Activated CD4-positive, CD25-positive, alpha-beta regulatory T cell (primary cell): ENCODE data around the gene MRPL54.

Experiments
- DNase-seq, 4 experiments: peaks; one replicate each; lab custom pipeline; 2025; lab: John Stamatoyannopoulos, UW

MRPL54 gene

DNA sequence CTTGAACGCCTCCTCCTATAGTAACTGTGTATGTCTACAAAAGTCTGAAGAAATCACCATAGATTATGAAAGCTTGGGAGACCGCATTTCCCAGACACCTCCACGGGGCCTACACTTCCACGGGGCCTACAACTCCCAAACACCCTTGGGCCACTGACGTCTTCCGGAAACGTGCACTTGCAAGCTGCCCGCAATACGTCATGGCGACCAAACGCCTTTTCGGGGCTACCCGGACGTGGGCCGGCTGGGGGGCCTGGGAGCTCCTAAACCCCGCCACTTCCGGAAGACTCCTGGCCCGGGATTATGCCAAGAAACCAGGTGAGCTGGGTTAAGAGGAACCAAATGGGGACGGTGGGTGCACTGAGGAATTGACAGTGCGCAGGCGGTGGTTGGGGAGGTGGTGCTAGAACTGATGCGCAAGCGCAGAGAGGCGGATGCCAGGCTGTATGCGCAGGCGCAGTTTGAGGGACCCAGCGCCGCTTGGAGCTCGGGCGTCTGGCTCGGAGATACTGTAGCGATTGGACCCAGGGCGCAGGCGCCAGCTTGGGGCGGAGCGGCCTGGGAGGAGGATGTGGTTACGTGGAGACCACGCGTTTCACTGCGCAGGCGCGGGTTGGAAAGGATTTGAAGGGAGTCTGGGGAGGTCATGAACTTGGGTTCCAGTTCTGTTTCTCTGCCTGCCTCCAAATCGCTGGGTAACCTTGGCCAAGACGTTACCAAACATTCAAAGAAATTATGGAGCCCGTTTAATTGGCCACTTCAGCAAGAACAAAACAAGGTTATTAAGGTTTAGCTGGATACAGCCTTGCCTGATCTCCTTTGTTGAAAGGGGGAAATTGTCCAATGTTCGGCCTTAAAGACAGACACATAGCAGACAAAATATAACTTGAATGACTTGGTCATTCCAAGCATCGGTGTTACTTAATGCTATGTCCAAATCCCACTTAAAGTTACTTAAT, at the start of gene MRPL54:
MRPL54 (plus strand) TSS at position 182 of the 959 bp plus-strand sequence; CDS start at position 201, 19 bp downstream.
- peak; percentile 95 to 98 (median 97) for DNase-seq

DNA sequence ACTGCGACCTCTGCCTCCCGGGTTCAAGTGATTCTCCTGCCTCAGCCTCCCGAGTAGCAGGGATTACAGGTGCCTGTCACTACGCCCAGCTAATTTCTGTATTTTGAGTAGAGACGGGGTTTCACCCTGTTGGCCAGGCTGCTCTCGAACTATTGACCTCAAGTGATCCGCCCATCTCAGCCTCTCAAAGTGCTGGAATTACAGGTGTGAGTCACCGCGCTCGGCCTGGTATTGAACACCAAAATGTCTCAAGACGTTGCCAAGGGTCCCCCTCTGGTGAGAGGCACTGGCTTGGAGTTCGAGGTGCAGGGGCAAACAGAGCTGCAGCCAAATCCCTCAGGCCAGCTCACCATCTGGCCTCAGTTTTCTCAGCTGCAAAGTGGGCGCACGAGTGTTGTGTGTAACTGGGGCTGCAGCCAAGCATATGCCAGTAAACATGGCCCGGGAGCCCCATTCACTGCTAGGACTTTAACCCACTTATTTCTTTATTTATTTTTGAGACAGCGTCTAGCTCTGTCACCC, 46.3 kb upstream of the MRPL54 start:
- DNase-seq, result no peak

DNA sequence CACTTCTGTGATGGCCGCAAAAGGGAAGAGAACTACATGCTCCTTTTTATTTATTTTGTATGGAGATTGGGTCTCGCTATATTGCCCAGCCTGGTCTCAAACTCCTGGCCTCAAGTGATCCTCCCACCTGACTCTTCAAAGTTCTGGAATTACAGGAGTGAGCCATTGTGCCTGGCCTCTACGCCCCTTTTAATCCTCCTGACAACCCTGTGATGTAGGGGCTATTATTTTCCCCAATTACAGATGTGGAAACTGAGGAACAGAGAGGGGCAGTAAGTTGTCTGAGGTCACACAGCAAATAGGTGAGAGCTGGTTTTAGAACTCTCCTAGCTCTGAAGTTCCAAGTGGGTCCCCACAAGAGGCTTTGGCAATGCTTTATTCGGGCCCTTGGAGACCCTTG, 42.6 kb upstream of the MRPL54 start:
- DNase-seq, result no peak

DNA sequence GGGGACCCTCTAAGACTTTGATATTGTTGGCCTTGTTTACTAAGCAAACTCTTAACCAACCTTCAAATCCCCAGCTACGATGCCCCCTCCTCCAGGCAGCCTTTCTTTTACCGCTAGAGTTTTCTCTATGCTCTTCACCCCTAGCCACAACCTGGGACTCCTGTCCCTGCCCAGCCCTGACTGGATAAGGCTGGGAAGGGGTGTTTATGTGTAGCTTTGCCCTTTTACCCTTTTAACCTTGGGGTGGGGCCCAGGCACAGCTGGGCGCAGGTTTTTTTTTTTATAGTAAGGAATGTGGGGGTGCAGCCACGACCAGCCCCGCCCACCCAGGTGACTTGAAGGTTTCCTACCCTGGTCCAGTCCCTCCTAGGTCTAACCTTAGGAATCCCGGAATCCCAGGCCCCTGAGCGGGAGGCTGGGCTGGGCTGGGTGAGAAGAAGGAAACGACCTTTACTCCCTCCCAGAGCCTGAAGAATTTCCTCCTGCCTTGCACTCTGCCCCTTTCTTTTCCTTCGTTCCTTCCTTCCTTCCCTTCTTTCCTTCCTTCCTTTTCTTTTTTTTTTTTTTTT, 42.0 kb upstream of the MRPL54 start:
- DNase-seq, result no peak

DNA sequence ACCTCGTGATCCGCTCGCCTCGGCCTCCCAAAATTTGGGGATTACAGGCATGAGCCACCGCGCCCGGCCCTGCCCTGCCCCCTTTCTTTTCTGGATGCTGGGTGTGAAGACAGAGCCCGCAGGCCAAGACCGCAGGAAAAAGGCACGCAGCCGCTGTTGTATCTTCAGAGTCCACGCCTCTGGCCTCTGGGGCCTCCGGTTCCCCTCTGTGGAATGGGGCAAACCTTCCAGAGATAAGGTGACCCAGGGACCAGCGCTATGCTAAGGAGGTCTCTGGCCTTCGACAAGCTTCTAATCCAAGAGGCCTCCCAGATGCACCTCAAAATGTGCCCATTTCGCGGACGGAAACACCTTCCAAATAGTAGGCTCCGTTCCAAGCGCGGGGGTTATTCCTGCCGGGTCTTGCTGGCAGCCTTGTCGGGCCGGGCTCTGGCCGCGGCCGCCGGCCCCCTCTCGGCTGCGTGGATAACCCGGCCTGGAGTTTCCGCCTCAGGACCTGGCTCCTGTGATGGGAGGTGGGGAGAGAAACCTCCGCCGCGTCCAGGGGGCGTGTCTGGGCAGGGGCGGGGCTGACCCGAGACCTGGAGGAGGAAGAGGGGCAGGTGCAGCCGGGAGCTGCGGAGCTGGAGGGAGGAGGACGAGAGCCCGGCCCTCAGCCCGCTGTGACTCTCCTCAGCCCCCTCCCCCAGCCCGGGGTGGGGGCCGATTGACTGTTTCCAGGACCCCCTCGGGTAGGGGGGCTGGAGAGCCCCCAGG, 41.2 kb upstream of the MRPL54 start:
- DNase-seq, result peak; percentile 80 to 88 (median 84)

DNA sequence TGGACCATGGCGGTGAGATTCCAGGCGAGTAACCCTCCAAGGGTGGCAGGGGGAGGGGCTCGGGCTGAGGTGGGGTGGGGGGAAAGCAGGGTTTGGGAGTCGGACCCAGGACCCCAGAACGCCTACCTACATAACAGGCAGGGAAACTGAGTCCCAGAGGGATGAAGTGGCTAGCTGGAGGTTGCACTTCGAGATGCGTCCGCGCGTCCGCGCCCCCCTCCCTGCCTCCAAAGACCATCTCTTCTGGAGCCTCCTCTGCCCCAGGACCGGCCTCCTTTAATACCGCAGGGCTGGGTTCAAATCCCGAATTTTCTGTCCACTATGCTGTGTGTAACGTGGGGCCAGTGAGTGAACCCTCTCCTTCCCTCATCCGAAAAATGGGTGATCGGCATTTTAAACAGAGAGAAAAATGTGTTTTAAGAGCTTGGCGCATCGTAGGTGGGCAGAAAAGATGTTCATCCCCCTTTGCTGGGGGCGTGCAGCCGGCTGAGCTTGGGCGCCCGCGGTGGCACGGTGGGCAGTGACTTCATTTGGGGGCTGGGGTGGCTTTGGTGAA, 40.5 kb upstream of the MRPL54 start:
- DNase-seq, result no peak

DNA sequence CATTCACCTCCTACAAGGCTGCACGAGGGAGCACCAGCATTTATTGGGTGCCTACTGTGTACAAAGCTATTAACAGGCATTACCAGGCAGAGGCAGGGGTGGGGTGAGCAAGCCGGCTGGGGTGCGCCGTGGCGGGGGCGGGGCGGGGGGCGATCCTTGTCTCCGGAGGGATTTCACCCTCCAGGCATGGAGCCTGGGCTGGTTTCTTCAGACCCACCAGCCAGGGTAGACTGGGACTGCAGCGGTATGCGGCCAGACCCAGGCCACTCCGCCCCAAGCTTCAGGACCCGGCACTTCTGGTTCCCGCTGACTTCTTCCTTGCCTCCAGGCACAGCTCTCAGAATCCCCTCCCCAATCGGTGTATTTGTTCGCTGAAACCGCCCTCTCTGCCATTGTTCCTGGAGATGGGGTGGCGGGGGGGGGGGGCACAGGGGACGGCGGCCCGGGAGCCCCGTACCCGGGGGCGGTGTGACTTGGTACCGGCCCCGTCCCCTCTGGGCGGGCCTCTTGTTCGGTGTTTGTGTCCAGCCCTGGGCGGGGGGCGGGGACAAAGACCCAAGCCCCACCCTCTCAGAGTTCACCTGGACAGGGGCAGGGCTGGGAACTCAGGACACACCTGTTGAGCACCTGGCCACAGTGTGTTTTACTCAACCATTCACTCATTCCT, 39.9 kb upstream of the MRPL54 start:
- no peak for DNase-seq

DNA sequence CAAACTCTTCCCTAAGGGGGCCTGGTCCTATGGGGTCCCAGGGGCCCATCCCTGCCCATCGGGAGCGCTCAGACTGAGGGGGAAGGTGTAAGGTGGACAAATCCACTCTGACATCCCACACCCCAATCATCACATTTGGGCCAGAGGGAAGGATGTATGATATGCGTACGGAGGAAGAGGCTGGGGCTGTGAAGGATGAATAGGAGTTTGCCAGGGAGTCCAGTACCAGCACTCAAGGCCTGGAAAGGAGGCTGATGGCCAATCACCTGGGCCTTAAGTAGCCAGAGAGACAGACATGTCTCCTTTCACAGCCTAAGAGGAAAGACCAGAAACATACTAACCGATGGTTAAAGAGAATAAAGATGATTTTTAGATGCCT, 39.4 kb upstream of the MRPL54 start:
- no peak for DNase-seq

DNA sequence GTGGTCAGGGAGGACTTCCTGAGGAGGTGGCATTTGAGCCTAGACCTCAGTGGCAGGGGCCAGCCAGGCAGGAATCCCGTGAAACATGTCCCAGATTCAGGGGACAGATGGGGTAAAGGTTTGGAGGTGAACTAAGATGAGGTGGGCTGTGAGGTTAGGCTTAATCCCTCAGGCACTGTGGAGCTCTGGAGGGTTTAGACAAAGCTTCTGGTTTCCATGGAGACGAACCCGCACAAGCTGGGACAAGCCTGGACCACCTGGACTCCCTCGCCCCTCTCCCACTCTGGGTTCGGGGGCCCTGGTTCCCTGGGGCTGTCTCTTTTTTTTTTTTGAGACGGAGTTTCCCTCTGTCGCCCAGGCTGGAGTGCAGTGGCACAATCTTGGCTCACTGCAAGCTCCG, 38.6 kb upstream of the MRPL54 start:
- DNase-seq, result no peak

DNA sequence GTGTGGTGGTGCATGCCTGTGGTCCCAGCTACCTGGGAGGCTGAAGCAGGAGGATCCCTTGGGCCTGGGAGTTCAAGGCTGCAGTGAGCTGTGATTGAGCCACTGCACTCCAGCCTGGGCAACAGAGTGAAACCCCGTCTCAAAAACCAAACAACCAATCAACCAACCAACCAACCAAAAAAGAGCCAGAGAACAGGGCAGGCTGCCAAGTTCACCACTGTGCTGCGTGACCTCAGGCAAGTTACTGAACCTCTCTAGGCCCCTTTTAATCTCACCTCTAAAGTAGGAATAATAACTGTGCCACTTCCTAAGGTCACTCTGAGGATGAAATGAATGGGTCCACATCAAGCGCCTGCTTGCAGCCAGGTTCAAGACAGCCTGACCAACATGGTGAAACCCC, 37.4 kb upstream of the MRPL54 start:
- no peak for DNase-seq

DNA sequence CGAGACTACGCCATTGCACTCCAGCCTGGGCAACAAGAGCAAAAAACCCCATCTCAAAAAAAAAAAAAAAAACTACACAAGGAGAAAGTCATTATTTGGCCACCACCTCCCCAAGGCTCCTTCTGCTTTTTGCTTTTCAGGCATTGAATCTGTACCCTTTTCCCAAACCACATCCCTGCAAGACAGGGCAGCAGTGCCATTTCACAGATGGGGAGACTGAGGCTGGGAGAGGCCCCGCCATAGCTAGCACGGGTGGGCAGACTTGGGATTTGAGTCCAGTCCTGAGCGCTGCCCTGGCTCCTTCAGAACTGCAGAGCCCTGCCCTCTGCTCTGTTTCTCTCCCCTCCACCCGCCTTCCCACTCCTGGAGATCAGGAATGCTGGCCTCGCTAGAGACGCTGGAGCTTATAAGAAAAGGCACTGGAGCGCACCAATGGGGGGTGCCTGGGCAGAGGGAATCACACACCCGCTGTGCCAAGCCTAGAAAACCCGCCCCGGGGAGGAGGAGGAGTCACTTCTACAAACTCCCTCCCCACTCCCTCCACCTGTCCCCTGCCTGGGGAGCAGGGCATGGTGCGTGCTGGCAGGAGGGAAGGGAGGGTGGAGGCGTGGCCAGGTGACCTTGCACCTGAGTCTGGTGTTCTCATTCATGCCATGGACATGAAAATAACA, 36.7 kb upstream of the MRPL54 start:
- DNase-seq, result no peak

DNA sequence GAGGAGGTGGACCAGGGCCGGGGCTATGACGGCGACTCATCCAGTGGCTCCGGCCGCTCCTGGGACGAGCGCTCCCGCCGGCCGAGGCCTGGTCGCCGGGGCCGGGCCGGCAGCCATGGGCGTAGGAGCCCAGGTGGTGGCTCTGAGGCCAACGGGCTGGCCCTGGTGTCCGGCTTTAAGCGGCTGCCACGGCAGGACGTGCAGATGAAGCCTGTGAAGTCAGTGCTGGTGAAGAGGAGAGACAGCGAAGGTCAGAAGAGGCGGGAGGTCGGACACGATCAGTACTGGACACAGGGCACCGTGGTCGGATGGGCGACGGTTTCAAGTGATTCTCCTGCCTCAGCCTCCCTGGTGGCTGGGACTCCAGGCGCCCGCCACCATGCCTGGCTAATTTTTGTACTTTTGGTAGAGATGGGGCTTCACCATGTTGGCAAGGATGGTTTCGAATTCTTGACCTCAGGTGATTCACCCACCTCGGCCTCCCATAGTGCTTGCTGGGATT, 32.0 kb upstream of the MRPL54 start:
- no peak for DNase-seq

DNA sequence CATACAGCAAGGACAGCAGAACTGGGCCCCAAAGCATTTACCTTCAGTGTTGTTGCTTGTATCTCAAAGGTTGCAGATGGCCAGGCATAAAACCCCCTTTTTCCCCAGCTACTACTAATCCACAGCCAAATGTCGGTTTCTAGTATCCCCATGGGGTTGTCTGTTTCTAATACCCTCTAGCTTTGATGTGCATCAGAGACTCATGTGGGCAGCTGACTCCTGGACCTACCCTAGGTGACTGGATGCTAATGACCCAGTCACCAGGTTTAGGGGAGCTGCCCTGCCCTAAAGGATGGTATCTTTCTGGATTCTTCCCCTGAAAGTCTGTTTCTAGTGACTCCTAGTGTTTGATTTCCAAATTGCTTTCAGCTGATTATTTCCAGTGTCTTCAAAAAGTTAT, 30.4 kb upstream of the MRPL54 start:
- DNase-seq, result no peak

DNA sequence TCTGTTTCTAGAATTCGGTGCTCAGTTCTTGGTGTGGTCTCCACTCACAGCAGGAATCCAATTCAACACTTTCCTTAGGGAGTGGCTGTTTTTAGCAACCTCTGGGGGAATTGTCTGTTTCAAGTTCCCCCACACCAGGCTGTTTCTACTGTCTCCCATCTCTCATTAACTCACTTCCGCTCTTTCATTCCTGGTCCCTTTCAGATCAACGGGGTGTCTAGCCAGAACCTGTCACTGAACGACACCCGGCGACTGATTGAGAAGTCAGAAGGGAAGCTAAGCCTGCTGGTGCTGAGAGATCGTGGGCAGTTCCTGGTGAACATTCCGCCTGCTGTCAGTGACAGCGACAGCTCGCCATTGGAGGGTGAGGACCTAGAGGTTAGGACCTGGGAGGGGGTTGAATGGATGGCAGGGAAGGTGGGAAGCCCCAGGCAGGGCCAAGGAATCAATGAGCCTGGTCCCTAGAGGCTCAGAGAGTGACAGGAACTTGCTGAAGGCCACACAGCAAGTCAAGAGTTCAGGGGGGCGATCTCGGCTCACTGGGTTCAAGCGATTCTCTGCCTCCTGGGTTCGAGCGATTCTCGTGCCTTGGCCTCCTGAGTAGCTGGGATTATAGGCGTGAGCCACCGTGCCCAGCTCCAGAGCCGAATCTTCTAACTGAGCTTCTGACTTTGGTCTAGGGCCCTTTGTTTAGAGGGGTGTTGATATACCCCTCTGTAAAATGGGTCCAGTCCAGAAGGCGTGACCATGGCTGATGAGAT, 28.8 kb upstream of the MRPL54 start:
- no peak for DNase-seq

DNA sequence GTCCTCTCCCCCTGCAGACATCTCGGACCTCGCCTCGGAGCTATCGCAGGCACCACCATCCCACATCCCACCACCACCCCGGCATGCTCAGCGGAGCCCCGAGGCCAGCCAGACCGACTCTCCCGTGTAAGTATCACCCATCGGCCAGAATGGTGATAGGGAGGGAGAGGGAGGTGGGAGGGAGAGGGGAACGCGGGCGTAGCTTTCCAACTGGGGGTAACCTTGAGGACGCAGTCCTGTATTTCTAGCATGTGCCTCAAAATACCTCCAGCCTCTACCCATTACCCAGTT, 28.2 kb upstream of the MRPL54 start:
- no peak for DNase-seq

DNA sequence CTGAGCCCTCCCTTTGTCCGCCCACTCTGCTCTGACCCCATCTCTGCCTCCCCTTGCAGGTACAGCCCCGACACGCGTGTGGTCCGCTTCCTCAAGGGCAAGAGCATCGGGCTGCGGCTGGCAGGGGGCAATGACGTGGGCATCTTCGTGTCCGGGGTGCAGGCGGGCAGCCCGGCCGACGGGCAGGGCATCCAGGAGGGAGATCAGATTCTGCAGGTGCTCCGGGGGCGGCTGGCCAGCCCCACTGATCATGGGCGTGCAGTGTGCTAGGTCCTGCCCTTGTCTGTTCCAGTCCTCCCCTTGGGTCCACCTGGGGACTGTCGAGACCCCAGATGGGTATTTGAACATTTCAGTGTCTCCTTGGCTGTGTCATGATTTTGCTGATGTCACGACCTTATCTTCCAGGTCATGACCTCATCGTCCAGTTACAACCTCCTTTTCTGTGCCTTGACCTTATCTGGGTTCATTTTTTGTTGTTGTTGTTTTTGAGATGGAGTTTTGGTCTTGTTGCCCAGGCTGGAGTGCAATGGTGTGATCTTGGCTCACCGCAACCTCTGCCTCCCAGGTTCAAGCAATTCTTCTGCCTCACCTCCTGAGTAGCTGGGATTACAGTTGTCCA, 26.3 kb upstream of the MRPL54 start:
- no peak for DNase-seq

DNA sequence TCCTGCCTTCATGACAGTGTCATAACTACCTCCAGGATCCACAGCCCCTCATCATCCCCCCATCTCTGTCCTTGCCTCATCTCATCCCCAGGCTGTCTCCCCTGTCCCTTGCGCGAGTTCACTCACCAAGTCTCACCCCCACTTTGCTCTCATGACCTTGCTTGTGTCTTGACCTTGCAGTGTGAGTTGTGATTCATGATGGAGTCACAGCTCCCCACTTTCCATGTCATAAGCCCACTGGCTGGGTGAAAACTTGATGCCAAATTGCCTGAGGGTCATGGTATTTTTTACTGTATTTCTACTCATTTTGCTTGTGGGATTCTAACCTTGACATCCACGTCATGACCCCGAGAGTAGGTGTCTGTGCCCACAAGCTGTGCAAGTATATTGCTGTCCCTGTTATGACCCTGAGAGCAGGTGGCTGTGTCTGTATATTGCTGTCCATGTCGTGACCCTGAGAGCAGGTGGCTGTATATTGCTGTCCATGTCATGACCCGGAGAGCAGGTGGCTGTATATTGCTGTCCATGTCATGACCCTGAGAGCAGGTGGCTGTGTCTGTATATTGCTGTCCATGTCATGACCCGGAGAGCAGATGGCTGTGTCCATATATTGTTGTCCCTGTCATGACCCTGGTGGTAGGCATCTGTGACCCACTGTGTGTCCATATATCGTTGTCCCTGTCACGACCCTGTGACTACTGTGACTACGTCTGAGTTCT, 24.8 kb upstream of the MRPL54 start:
- no peak for DNase-seq

DNA sequence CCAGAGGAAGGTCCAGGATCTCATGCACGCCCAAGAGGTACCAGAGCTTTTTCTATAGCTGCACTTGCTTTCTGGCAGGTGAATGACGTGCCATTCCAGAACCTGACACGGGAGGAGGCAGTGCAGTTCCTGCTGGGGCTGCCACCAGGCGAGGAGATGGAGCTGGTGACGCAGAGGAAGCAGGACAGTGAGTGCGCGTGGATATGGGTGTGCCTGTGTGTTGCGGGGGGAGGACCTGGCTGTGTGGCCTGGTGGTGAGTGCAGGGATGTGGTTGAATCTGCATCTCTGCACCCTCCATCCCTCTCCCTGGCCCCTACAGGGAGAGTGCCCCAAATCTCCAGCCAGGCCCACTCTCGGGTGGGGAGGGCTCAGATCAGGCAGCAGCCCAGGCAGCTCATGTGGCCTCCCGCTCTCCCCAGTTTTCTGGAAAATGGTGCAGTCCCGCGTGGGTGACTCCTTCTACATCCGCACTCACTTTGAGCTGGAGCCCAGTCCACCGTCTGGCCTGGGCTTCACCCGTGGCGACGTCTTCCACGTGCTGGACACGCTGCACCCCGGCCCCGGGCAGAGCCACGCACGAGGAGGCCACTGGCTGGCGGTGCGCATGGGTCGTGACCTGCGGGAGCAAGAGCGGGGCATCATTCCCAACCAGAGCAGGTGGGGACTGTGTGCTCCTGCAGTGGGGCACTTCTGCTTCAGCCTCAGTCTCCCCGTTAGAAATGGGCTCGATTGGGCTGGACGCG, 23.8 kb upstream of the MRPL54 start:
- DNase-seq, result no peak

DNA sequence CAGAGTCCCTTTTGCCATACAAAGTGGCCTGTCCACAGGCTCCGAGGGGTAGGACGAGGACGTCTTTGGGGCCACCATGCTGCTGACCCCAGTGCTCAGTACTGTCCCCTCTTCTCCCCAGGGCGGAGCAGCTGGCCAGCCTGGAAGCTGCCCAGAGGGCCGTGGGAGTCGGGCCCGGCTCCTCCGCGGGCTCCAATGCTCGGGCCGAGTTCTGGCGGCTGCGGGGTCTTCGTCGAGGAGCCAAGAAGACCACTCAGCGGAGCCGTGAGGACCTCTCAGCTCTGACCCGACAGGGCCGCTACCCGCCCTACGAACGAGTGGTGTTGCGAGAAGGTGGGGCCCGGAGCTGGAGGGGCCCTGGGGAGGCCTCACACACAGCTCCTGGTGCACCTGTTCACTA, 22.1 kb upstream of the MRPL54 start:
- no peak for DNase-seq
